NCI-H2227 treated with DMSO at 0.1 percent for 48 hours (cell line): ENCODE measurements around the gene HOGA1.
"Not testable (repeated sequence)": the region's sequence is repeated elsewhere in the genome, so short reads cannot be mapped to it uniquely, and the experiment has no call there.

ENCODE experiments used
- DNase-seq: peaks from one replicate; lab custom pipeline; 2025; lab: John Stamatoyannopoulos, UW

Gene HOGA1

GRCh38 chr10:97555541-97555940 lies 28.6 kb upstream of the HOGA1 start:
- not testable (repeated sequence) for DNase-seq

GRCh38 chr10:97560731-97561381 lies 23.3 kb upstream of the HOGA1 start:
- DNase-seq, result not testable (repeated sequence)

DNA sequence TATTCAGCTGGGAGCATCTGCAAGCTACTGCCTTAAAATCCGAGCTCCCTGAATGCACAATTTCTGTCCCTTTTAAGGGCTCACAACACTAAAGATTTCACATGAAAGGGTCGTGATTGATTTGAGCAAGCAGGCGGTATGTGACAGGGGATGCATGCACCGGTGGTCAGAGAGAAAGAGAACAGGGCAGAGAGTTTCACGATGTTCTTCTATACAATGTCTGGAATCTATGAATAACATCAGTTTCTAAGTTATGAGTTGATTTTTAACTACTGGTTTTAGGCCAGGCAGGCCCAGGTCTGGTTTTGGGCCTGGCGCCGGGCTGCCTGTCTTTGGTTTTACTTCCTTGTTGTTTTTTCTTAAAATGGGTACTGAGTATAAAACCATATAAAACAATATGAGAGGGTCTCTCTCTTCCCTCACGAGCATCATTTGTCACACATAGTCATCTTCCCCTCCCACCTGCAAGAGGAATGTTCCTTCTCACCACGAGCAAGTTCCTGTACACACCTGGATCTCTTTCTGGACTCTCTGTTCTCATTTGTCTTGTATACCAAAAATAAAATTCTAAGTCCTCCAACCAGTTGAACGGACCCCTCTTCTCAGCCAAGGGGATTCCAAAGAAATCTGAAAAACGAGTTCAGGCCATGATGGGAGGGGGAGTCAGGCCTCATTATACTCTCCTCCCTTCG lies 22.7 kb upstream of the HOGA1 start:
- DNase-seq, result not testable (repeated sequence)

DNA sequence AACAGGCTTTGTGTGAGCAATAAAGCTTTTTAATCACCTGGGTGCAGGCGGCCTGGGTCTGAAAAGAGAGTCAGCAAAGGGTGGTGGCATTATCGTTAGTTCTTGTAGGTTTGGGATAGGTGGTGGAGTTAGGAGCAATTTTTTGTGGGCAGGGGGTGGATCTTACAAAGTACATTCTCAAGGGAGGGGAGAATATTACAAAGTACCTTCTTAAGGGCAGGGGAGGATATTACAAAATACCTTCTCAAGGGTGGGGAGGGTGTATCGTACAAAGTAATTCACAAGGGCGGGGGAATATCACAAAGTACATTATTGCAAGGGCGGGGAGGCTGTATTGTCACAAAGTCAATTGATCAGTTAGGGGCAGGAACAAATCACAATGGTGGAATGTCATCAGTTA lies 21.9 kb upstream of the HOGA1 start:
- DNase-seq, result not testable (repeated sequence)

GRCh38 chr10:97563337-97563736 lies 20.9 kb upstream of the HOGA1 start:
- no peak for DNase-seq

DNA sequence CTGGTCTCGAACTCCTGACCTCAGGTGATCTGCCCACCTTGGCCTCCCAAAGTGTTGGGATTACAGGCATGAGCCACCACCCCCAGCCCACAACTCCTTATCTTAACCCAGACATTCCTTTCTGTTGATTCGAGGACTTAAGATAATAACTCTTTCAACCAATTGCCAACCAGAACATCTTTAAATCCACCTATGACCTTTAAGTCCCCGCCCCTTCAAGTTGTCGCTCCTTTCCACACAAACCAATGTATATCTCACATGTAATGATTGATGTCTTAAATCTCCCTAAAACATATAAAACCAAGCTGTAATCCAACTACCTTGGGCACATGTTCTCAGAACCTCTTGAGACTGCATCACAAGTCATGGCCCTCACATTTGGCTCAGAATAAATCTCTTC lies 19.4 kb upstream of the HOGA1 start:
- DNase-seq, result no peak

DNA sequence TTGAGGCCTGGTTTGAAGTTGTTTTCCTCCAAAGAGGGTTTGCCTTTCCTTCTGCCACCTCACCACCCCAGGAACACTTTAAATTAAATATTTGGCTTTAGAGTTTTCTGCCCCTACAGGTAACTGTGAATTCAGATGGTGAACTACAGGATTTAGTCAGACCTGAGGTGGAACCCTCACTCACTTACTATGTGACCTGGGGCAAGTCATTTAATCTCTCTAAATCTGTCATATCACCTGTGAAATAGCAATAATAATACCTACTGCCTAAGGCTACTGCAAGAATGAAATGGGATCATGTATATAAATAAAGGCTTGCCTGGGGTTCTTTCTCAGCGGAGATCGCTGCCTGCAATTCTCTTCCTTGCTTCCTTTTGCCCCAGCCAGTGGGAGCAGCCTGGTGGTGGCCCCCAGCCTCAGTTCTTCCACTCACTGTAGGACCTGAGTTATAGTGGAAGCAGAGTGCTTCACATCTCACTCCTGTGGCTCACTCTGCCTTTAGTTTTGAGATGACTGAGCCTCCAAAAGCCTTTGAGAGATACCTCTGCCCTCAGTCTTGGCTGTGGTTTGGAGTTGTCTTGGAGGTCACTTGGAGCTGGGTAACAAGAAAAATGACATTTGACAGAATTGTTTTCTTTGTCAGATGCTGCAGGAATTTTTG lies 17.7 kb upstream of the HOGA1 start:
- DNase-seq, result no peak

DNA sequence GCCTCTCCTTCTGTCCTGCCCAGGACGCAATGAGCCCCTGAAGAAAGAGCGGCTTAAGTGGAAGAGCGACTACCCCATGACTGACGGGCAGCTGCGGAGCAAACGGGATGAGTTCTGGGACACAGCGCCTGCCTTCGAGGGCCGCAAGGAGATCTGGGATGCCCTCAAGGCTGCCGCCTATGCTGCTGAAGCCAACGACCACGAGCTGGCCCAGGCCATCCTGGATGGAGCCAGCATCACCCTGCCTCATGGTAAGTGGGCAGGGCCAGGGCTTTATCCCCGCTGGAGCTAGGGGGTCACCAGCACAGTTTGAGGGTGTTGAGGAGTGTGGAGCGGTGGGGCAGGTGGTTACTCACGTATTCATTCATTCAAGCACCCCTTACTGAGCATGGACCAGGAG lies 16.3 kb upstream of the HOGA1 start:
- DNase-seq, result no peak

GRCh38 chr10:97570146-97570788 lies 13.9 kb upstream of the HOGA1 start:
- DNase-seq, result no peak

DNA sequence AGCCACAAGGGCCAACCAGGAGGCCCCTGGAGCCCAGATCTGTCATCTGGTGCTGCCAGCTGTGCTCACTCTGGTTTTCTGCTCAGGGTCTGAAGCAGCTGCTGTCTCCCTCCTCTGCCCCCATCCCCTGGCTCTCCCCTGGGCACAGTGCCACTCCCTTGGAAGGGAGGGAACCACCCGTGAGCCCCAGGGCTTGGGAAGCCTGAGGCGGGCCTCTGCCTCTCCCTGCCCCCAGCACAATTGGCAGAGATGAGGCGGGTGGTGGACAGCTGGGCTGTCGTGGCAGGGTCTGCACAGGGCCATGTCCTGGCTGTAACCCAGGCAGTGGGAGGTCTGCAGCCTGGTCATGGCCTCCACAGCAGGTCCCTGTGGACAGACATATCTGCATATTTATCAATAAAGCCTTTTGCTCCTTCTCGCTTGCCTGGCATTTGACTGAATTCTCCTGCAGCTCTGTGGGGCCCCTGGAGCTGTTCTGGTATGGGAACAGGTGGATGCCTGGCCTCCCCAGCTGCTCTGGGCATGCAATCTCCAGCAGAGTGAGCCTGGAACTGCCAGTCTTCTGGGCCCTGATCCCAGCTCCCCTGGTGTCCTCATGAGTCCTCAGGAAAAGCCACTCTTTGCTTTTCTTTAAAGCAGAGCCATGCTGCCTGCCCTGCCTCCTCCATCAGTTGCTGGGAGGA lies 13.3 kb upstream of the HOGA1 start:
- no peak for DNase-seq

DNA sequence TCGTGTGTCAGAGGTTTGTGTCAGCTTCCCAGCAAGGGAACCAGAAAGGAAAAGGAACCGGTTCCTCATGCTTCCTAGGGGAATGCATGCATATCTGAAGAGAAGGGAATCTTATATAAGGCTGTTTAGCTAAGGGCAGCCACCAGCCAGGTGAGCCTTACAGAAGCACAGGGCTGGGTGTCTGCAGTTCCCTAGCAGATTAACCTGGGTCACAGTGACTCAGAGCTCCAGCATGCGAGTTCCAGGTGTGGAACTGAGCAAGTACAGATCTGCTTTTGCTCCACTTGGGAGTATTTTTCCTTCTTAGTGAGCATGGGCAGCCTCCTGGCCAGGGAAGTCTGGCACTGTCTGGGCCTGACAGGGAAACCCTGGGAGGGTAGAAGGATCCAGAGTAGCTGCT lies 12.6 kb upstream of the HOGA1 start:
- DNase-seq, result no peak

- DNase-seq, result peak; percentile 9
Observed at GRCh38 chr10:97572214-97572989, 11.8 kb upstream of the HOGA1 start, which contains the start of gene ANKRD2. Gene ANKRD2 (plus strand): TSS chr10:97572779. CDS start chr10:97572789, 10 bp downstream.

DNA sequence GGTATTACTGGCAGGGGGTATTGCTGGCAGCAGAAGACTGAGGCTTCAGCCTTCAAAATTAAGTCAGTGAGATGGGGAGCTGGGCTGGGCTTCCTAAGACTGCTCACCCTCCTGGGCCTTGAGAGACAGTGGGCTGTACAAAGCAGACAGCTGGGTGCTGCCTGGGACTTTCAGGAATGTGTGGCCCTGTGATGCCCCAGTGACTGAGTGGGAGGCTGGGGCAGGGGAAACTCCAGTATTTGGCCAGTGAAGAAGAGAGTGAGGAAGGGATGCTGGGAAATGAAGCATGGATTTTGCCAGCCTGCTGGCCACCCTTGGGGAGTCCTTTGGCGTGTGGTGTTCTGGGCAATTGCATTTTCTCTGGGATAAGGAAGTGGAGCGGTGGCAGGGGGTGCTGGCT lies 11.2 kb upstream of the HOGA1 start:
- no peak for DNase-seq

GRCh38 chr10:97573672-97574071 lies 10.5 kb upstream of the HOGA1 start:
- DNase-seq, result no peak

- no peak for DNase-seq
Observed at GRCh38 chr10:97574374-97575126, 9.6 kb upstream of the HOGA1 start.

GRCh38 chr10:97575127-97575668 lies 9.0 kb upstream of the HOGA1 start:
- DNase-seq, result no peak

- DNase-seq, result not testable (repeated sequence)
Observed at GRCh38 chr10:97576487-97576886, 7.7 kb upstream of the HOGA1 start.

- DNase-seq, result no peak
Observed at GRCh38 chr10:97577701-97578100, 6.5 kb upstream of the HOGA1 start.

GRCh38 chr10:97578171-97578844 lies 5.9 kb upstream of the HOGA1 start:
- DNase-seq, result no peak
